22Rv1 (cell line): ENCODE measurements around the gene TRPV2.

Source experiments
- CTCF ChIP-seq: fragments of 450-650 bp; IDR thresholded peaks from 2 replicates; pipeline ENCODE4 v1.5.1; 2017; ENCODE audit warnings: mild to moderate bottlenecking
- ZFX ChIP-seq: fragments of 450-650 bp; IDR thresholded peaks from 2 replicates; pipeline ENCODE4 v1.6.1; 2017; ENCODE audit warnings: antibody characterized with exemption, borderline replicate concordance

GRCh38 chr17:16461606-16461866, 46.2 kb downstream of the TRPV2 start:
- TF ChIP-seq CTCF = no peak
- TF ChIP-seq ZFX = no peak
